ENCODE data around the gene ROR2.

ROR2 gene

GRCh38 chr9:91725651-91726050 lies 224.4 kb downstream of the ROR2 start:
- H3K4me3 Mint-ChIP-seq, result no peak overlapping the region
- no peaks in the 10 kb centered on the region for H3K36me3 Mint-ChIP-seq (ENCODE audit: low read depth)
- H3K27me3 Mint-ChIP-seq, result peaks cover 27% of the 10 kb centered on the region
- DNase-seq, result no peak
- no peaks in the 10 kb centered on the region for H3K4me1 Mint-ChIP-seq (ENCODE audit: low read depth)
- no peaks in the 10 kb centered on the region for H3K9me3 Mint-ChIP-seq
- H3K27ac Mint-ChIP-seq, result no peak overlapping the region

- Mint-ChIP-seq H3K36me3 (ENCODE audit: low read depth) (no peaks in the 10 kb centered on the region), H3K9me3 (no peaks in the 10 kb centered on the region), H3K27ac (no peak overlapping the region), H3K4me3 (no peak overlapping the region), H3K4me1 (ENCODE audit: low read depth) (no peaks in the 10 kb centered on the region), H3K27me3 (peaks cover 35% of the 10 kb centered on the region)
- DNase-seq, result no peak
These were observed 225.2 kb downstream of the ROR2 start for GRCh38 chr9:91724609-91725505.

- Mint-ChIP-seq H3K4me3 (no peak overlapping the region), H3K4me1 (ENCODE audit: low read depth) (no peaks in the 10 kb centered on the region), H3K27ac (no peak overlapping the region), H3K9me3 (no peaks in the 10 kb centered on the region), H3K36me3 (ENCODE audit: low read depth) (no peaks in the 10 kb centered on the region), H3K27me3 (peaks cover 43% of the 10 kb centered on the region)
- no peak for DNase-seq
These were observed 226.0 kb downstream of the ROR2 start for GRCh38 chr9:91724068-91724440.

- Mint-ChIP-seq H3K9me3 (no peaks in the 10 kb centered on the region), H3K4me1 (ENCODE audit: low read depth) (no peaks in the 10 kb centered on the region), H3K27me3 (peaks cover 46% of the 10 kb centered on the region), H3K27ac (no peak overlapping the region), H3K4me3 (no peak overlapping the region), H3K36me3 (ENCODE audit: low read depth) (no peaks in the 10 kb centered on the region)
- no peak for DNase-seq
These were observed 226.5 kb downstream of the ROR2 start for GRCh38 chr9:91723420-91724067.

GRCh38 chr9:91720751-91721705 lies 229.0 kb downstream of the ROR2 start:
- Mint-ChIP-seq H3K36me3 (ENCODE audit: low read depth) (no peaks in the 10 kb centered on the region), H3K27ac (no peak overlapping the region), H3K27me3 (peaks cover 62% of the 10 kb centered on the region), H3K4me3 (no peak overlapping the region), H3K9me3 (peaks cover 6% of the 10 kb centered on the region), H3K4me1 (ENCODE audit: low read depth) (no peaks in the 10 kb centered on the region)
- DNase-seq, result no peak

GRCh38 chr9:91720313-91720712 lies 229.7 kb downstream of the ROR2 start:
- no peak overlapping the region for H3K4me3 Mint-ChIP-seq
- H3K9me3 Mint-ChIP-seq, result peaks cover 6% of the 10 kb centered on the region
- no peak overlapping the region for H3K27ac Mint-ChIP-seq
- H3K36me3 Mint-ChIP-seq (ENCODE audit: low read depth), result no peaks in the 10 kb centered on the region
- peaks cover 69% of the 10 kb centered on the region for H3K27me3 Mint-ChIP-seq
- DNase-seq, result no peak
- no peaks in the 10 kb centered on the region for H3K4me1 Mint-ChIP-seq (ENCODE audit: low read depth)

GRCh38 chr9:91718071-91718470 lies 232.0 kb downstream of the ROR2 start:
- no peak for DNase-seq
- H3K4me1 Mint-ChIP-seq (ENCODE audit: low read depth), result peaks cover 5% of the 10 kb centered on the region
- peaks cover 6% of the 10 kb centered on the region for H3K9me3 Mint-ChIP-seq
- H3K27ac Mint-ChIP-seq, result no peak overlapping the region
- H3K27me3 Mint-ChIP-seq, result peaks cover 81% of the 10 kb centered on the region
- no peak overlapping the region for H3K4me3 Mint-ChIP-seq
- H3K36me3 Mint-ChIP-seq (ENCODE audit: low read depth), result no peaks in the 10 kb centered on the region

GRCh38 chr9:91716815-91717214 lies 233.2 kb downstream of the ROR2 start:
- Mint-ChIP-seq H3K4me1 (ENCODE audit: low read depth) (peaks cover 5% of the 10 kb centered on the region), H3K27me3 (peaks cover 76% of the 10 kb centered on the region), H3K4me3 (no peak overlapping the region), H3K9me3 (peaks cover 6% of the 10 kb centered on the region), H3K36me3 (ENCODE audit: low read depth) (no peaks in the 10 kb centered on the region), H3K27ac (no peak overlapping the region)
- DNase-seq, result no peak

GRCh38 chr9:91716239-91716638 lies 233.8 kb downstream of the ROR2 start:
- no peak overlapping the region for H3K27ac Mint-ChIP-seq
- no peaks in the 10 kb centered on the region for H3K36me3 Mint-ChIP-seq (ENCODE audit: low read depth)
- peaks cover 6% of the 10 kb centered on the region for H3K9me3 Mint-ChIP-seq
- DNase-seq, result no peak
- peaks cover 5% of the 10 kb centered on the region for H3K4me1 Mint-ChIP-seq (ENCODE audit: low read depth)
- H3K4me3 Mint-ChIP-seq, result no peak overlapping the region
- H3K27me3 Mint-ChIP-seq, result peaks cover 72% of the 10 kb centered on the region

- DNase-seq, result no peak
- Mint-ChIP-seq H3K4me1 (ENCODE audit: low read depth) (peaks cover 5% of the 10 kb centered on the region), H3K36me3 (ENCODE audit: low read depth) (no peaks in the 10 kb centered on the region), H3K27me3 (peaks cover 60% of the 10 kb centered on the region), H3K9me3 (peaks cover 6% of the 10 kb centered on the region), H3K4me3 (no peak overlapping the region), H3K27ac (no peak overlapping the region)
These were observed 235.0 kb downstream of the ROR2 start for GRCh38 chr9:91714874-91715615.

- H3K4me1 Mint-ChIP-seq (ENCODE audit: low read depth), result peaks cover 5% of the 10 kb centered on the region
- no peaks in the 10 kb centered on the region for H3K36me3 Mint-ChIP-seq (ENCODE audit: low read depth)
- no peak overlapping the region for H3K27ac Mint-ChIP-seq
- DNase-seq, result peak; percentile 42
- H3K4me3 Mint-ChIP-seq, result peak overlapping the region; percentile 30
- peaks cover 55% of the 10 kb centered on the region for H3K27me3 Mint-ChIP-seq
- peaks cover 6% of the 10 kb centered on the region for H3K9me3 Mint-ChIP-seq
These were observed 235.8 kb downstream of the ROR2 start for GRCh38 chr9:91714020-91714806.

- Mint-ChIP-seq H3K4me3 (no peak overlapping the region), H3K27ac (peak overlapping the region; percentile 60), H3K27me3 (peaks cover 50% of the 10 kb centered on the region), H3K9me3 (peaks cover 6% of the 10 kb centered on the region), H3K36me3 (ENCODE audit: low read depth) (no peaks in the 10 kb centered on the region), H3K4me1 (ENCODE audit: low read depth) (peaks cover 5% of the 10 kb centered on the region)
- DNase-seq, result no peak
These were observed 237.2 kb downstream of the ROR2 start for GRCh38 chr9:91712811-91713210.
